GM18907 (cell line): ENCODE measurements around the gene RSPO1.

Source experiments
- ATAC-seq: cut with Tn5 transposase; IDR thresholded peaks from one replicate; pipeline ENCODE4 v1.9.1; 2021; ENCODE audit warnings: mild to moderate bottlenecking, moderate library complexity; ENCODE audit not compliant: unreplicated experiment

The RSPO1 gene

GRCh38 chr1:37657620-37658412, 23.1 kb upstream of the RSPO1 start:
- no peak for ATAC-seq

GRCh38 chr1:37656881-37657280, 22.2 kb upstream of the RSPO1 start:
- ATAC-seq: no peak

- ATAC-seq: no peak
Measured at GRCh38 chr1:37656026-37656425, 21.3 kb upstream of the RSPO1 start.

- ATAC-seq: no peak
Measured at GRCh38 chr1:37655274-37655673, 20.6 kb upstream of the RSPO1 start.

- no peak for ATAC-seq
Measured at GRCh38 chr1:37653906-37654305, 19.2 kb upstream of the RSPO1 start.

GRCh38 chr1:37652976-37653375, 18.3 kb upstream of the RSPO1 start:
- ATAC-seq: no peak

GRCh38 chr1:37651803-37652202, 17.1 kb upstream of the RSPO1 start:
- ATAC-seq: no peak

GRCh38 chr1:37650721-37651120, 16.0 kb upstream of the RSPO1 start:
- ATAC-seq: no peak

- ATAC-seq: no peak
Measured at GRCh38 chr1:37650173-37650572, 15.5 kb upstream of the RSPO1 start.

GRCh38 chr1:37647281-37647680, 12.6 kb upstream of the RSPO1 start:
- ATAC-seq: no peak

GRCh38 chr1:37641059-37641458, 6.4 kb upstream of the RSPO1 start:
- ATAC-seq: no peak

- ATAC-seq: no peak
Measured at GRCh38 chr1:37636435-37636834, 1.7 kb upstream of the RSPO1 start.

GRCh38 chr1:37634992-37635902, 555 bp upstream of the RSPO1 start:
- no peak for ATAC-seq

GRCh38 chr1:37633938-37634243, 801 bp downstream of the RSPO1 start:
- ATAC-seq: no peak

GRCh38 chr1:37633040-37633937, 1.4 kb downstream of the RSPO1 start:
- ATAC-seq: no peak

GRCh38 chr1:37631036-37631435, 3.7 kb downstream of the RSPO1 start:
- no peak for ATAC-seq

- no peak for ATAC-seq
Measured at GRCh38 chr1:37630426-37631028, 4.2 kb downstream of the RSPO1 start.

GRCh38 chr1:37629726-37630425, 4.8 kb downstream of the RSPO1 start:
- ATAC-seq: no peak

- ATAC-seq: no peak
Measured at GRCh38 chr1:37629008-37629407, 5.7 kb downstream of the RSPO1 start.

- no peak for ATAC-seq
Measured at GRCh38 chr1:37628026-37628556, 6.6 kb downstream of the RSPO1 start.
